Measurements from ENCODE around the gene DDX24.

DDX24 gene

DNA sequence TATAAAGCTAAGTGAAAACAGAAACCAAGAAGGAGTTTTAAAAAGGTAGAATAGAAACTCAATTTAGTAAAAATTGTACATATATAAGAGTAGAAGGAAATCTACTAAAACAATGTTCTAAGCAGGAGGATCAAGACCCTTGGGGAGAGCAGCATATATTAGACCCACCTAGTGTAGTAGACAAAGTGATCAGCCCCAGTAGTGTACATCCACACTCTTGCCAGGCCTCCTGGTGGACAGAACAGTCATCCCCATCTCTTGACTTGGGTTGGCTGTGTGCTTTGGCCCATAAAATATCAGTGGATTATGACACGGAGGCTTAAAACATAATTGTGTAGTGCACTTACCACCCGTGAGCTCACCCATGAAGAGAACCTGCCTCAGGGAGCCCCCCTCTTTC is 65.8 kb downstream of the DDX24 start:
- TF ChIP-seq EZH2phosphoT487 (IDR thresholded peaks at IDR 0.05; ENCODE audit: borderline replicate concordance, low read length), result no peak
- TF ChIP-seq, protein P1, sequence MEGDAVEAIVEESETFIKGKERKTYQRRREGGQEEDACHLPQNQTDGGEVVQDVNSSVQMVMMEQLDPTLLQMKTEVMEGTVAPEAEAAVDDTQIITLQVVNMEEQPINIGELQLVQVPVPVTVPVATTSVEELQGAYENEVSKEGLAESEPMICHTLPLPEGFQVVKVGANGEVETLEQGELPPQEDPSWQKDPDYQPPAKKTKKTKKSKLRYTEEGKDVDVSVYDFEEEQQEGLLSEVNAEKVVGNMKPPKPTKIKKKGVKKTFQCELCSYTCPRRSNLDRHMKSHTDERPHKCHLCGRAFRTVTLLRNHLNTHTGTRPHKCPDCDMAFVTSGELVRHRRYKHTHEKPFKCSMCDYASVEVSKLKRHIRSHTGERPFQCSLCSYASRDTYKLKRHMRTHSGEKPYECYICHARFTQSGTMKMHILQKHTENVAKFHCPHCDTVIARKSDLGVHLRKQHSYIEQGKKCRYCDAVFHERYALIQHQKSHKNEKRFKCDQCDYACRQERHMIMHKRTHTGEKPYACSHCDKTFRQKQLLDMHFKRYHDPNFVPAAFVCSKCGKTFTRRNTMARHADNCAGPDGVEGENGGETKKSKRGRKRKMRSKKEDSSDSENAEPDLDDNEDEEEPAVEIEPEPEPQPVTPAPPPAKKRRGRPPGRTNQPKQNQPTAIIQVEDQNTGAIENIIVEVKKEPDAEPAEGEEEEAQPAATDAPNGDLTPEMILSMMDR (IDR thresholded peaks at IDR 0.05; ENCODE audit: low read depth, low read length, poor library complexity, severe bottlenecking), result no peak
- Histone ChIP-seq H3K4me1 (ENCODE audit: control insufficient read depth, low read length) (peaks cover 10% of the 10 kb centered on the region), H3F3A (ENCODE audit: control insufficient read depth, insufficient read depth) (no peaks in the 10 kb centered on the region), H3K79me2 (ENCODE audit: control insufficient read depth, low read length) (no peaks in the 10 kb centered on the region), H3K36me3 (ENCODE audit: control insufficient read depth, low read length) (no peaks in the 10 kb centered on the region), H3K27me3 (ENCODE audit: control insufficient read depth, low read length) (peaks cover 29% of the 10 kb centered on the region), H3K4me3 (ENCODE audit: low read length) (no peak overlapping the region), H3K9me2 (replicated peaks; ENCODE audit: control insufficient read depth, low read length) (no peaks in the 10 kb centered on the region), H3K9me3 (ENCODE audit: control insufficient read depth, insufficient read depth, low read length) (no peaks in the 10 kb centered on the region), H3K4me2 (ENCODE audit: low read length) (no peak overlapping the region), H4K20me1 (ENCODE audit: control insufficient read depth, insufficient read depth, low read depth, low read length) (no peaks in the 10 kb centered on the region), H3K27ac (ENCODE audit: low read depth, low read length) (no peak overlapping the region)

DNA sequence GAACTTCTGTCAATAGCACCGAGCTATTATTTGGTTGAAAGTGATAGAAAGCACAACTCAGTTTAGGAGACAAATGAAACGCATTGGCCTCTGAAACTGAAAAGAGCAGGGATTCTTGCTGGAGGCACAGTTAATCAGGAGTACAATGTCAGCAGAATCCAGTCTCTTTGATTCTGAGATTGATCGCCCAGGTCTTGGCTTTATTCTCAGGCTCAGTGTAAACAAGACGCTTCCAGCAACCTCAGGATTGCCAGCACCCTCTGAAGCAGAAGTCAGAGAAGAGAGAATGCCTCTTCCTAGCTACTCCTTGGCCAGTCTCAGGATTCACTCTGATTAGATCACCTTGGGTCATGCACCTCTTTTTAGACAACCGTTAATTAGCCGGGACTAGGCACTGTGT is 66.6 kb downstream of the DDX24 start:
- Histone ChIP-seq H3K9me2 (replicated peaks; ENCODE audit: control insufficient read depth, low read length) (no peaks in the 10 kb centered on the region), H3K79me2 (ENCODE audit: control insufficient read depth, low read length) (no peaks in the 10 kb centered on the region), H4K20me1 (ENCODE audit: control insufficient read depth, insufficient read depth, low read depth, low read length) (no peaks in the 10 kb centered on the region), H3K9me3 (ENCODE audit: control insufficient read depth, insufficient read depth, low read length) (no peaks in the 10 kb centered on the region), H3K36me3 (ENCODE audit: control insufficient read depth, low read length) (no peaks in the 10 kb centered on the region), H3F3A (ENCODE audit: control insufficient read depth, insufficient read depth) (no peaks in the 10 kb centered on the region), H3K27ac (ENCODE audit: low read depth, low read length) (no peak overlapping the region), H3K4me3 (ENCODE audit: low read length) (no peak overlapping the region), H3K4me1 (ENCODE audit: control insufficient read depth, low read length) (peaks cover 10% of the 10 kb centered on the region), H3K4me2 (ENCODE audit: low read length) (no peak overlapping the region), H3K27me3 (ENCODE audit: control insufficient read depth, low read length) (peaks cover 29% of the 10 kb centered on the region)
- TF ChIP-seq EZH2phosphoT487 (IDR thresholded peaks at IDR 0.05; ENCODE audit: borderline replicate concordance, low read length), result no peak
- TF ChIP-seq, protein P1 (IDR thresholded peaks at IDR 0.05; ENCODE audit: low read depth, low read length, poor library complexity, severe bottlenecking), result no peak

DNA sequence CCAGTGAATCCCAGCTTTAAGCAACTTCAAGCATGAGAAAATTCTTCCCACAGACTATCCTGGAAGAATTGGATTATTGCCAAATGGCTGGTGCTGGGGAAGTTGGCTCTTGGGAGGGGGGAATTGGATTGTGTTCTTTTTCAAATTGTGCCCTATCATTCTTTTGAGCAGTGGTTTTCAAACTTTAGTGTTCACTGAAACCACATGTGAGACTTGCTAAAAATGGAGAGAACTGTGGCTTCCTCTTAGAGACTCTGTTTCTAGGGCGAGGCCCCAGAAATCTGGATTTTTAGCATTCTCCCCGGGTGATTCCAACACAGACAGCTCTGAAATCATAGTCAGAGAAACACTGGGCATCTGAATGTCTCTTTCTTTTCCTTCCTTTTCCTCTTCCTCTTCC is 69.2 kb downstream of the DDX24 start:
- TF ChIP-seq EZH2phosphoT487 (IDR thresholded peaks at IDR 0.05; ENCODE audit: borderline replicate concordance, low read length), result no peak
- TF ChIP-seq, protein P1 (IDR thresholded peaks at IDR 0.05; ENCODE audit: low read depth, low read length, poor library complexity, severe bottlenecking), result no peak
- H4K20me1 ChIP-seq (ENCODE audit: control insufficient read depth, insufficient read depth, low read depth, low read length), result no peaks in the 10 kb centered on the region
- H3K79me2 ChIP-seq (ENCODE audit: control insufficient read depth, low read length), result no peaks in the 10 kb centered on the region
- no peaks in the 10 kb centered on the region for H3K9me3 ChIP-seq (ENCODE audit: control insufficient read depth, insufficient read depth, low read length)
- H3K4me1 ChIP-seq (ENCODE audit: control insufficient read depth, low read length), result peaks cover 10% of the 10 kb centered on the region
- H3K4me2 ChIP-seq (ENCODE audit: low read length), result 0 out of 2 replicates have a peak overlapping the region, but pooled peaks have one; percentile 14
- peaks cover 26% of the 10 kb centered on the region for H3K27me3 ChIP-seq (ENCODE audit: control insufficient read depth, low read length)
- H3K36me3 ChIP-seq (ENCODE audit: control insufficient read depth, low read length), result no peaks in the 10 kb centered on the region
- no peaks in the 10 kb centered on the region for H3K9me2 ChIP-seq (replicated peaks; ENCODE audit: control insufficient read depth, low read length)
- no peak overlapping the region for H3K4me3 ChIP-seq (ENCODE audit: low read length)
- H3K27ac ChIP-seq (ENCODE audit: low read depth, low read length), result no peak overlapping the region
- H3F3A ChIP-seq (ENCODE audit: control insufficient read depth, insufficient read depth), result no peaks in the 10 kb centered on the region

All from DOHH2 (cell line).